ENCODE data around the gene SPDYE3.
"Not testable (repeated sequence)": the region's sequence is repeated elsewhere in the genome, so short reads cannot be mapped to it uniquely, and the experiment has no call there.

Gene SPDYE3

GRCh38 chr7:100352984-100353684 lies 45.6 kb downstream of the SPDYE3 start:
- no peak for DNase-seq

GRCh38 chr7:100353685-100354330 lies 46.3 kb downstream of the SPDYE3 start:
- no peak for DNase-seq

- no peak for DNase-seq
These were observed 49.0 kb downstream of the SPDYE3 start for GRCh38 chr7:100356416-100357068.

- no peak for DNase-seq
These were observed 49.6 kb downstream of the SPDYE3 start for GRCh38 chr7:100357131-100357561.

GRCh38 chr7:100358027-100358856 lies 50.7 kb downstream of the SPDYE3 start, which contains the start of gene PILRB:
PILRB (plus strand) TSS chr7:100358117; CDS start chr7:100358303, 186 bp downstream.
- DNase-seq, result no peak

GRCh38 chr7:100358857-100359212 lies 51.3 kb downstream of the SPDYE3 start:
- no peak for DNase-seq

- no peak for DNase-seq
These were observed 52.8 kb downstream of the SPDYE3 start for GRCh38 chr7:100360135-100360854.

- DNase-seq, result no peak
These were observed 55.6 kb downstream of the SPDYE3 start for GRCh38 chr7:100363098-100363497.

- not testable (repeated sequence) for DNase-seq
These were observed 56.3 kb downstream of the SPDYE3 start for GRCh38 chr7:100363797-100364196.

GRCh38 chr7:100364480-100364879 lies 57.0 kb downstream of the SPDYE3 start:
- no peak for DNase-seq

GRCh38 chr7:100365998-100366367 lies 58.5 kb downstream of the SPDYE3 start:
- not testable (repeated sequence) for DNase-seq

GRCh38 chr7:100366411-100367250 lies 59.1 kb downstream of the SPDYE3 start:
- no peak for DNase-seq

GRCh38 chr7:100367251-100367620 lies 59.7 kb downstream of the SPDYE3 start:
- no peak for DNase-seq

- DNase-seq, result no peak
These were observed 60.4 kb downstream of the SPDYE3 start for GRCh38 chr7:100367676-100368613.

- DNase-seq, result no peak
These were observed 61.6 kb downstream of the SPDYE3 start for GRCh38 chr7:100369105-100369504.

GRCh38 chr7:100370303-100370702 lies 62.8 kb downstream of the SPDYE3 start:
- DNase-seq, result no peak

- DNase-seq, result no peak
These were observed 63.2 kb downstream of the SPDYE3 start for GRCh38 chr7:100370746-100371145.

GRCh38 chr7:100371561-100372171 lies 64.2 kb downstream of the SPDYE3 start:
- no peak for DNase-seq
